HCT116 (cell line): ENCODE results near the gene MMEL1.

Experiments used
- CEBPB ChIP-seq: IDR thresholded peaks from 2 replicates; pipeline ENCODE4 v1.6.1; 2012; ENCODE audit warnings: low read depth
- CTCF ChIP-seq, 3 experiments: fragments of 200-600 bp in 1 of 3; sonication (generic) in 1 of 3; IDR thresholded peaks in 2 of 3; conservative IDR thresholded peaks in 1 of 3; 2 replicates each; pipeline ENCODE4 v1.5.1; 2012 to 2017; ENCODE audit warnings: low read depth in 2 of 3, low read length in 2 of 3, antibody characterized with exemption in 1 of 3, borderline replicate concordance in 1 of 3, control low read depth in 1 of 3, mild to moderate bottlenecking in 1 of 3, mixed read lengths in 1 of 3, mixed run types in 1 of 3, moderate library complexity in 1 of 3; ENCODE audit not compliant: insufficient read depth in 1 of 3
- ELF1 ChIP-seq: IDR thresholded peaks from 2 replicates; pipeline ENCODE4 v1.6.1; 2012; ENCODE audit warnings: low read depth, borderline replicate concordance
- EZH2 ChIP-seq: fragments of 200-600 bp; sonication (generic); IDR thresholded peaks from 2 replicates; pipeline ENCODE4 v1.6.1; 2017; ENCODE audit warnings: antibody characterized with exemption, mixed run types
- JUND ChIP-seq: IDR thresholded peaks from 2 replicates; pipeline ENCODE4 v1.6.1; 2012
- MAX ChIP-seq: IDR thresholded peaks from 2 replicates; pipeline ENCODE4 v1.6.1; 2012
- POLR2A ChIP-seq: IDR thresholded peaks from 2 replicates; pipeline ENCODE4 v1.7.0; 2011; ENCODE audit warnings: borderline replicate concordance; ENCODE audit not compliant: insufficient read depth, insufficient read length; ENCODE audit errors: extremely low read depth
- POLR2AphosphoS5 ChIP-seq: IDR thresholded peaks from 2 replicates; pipeline ENCODE4 v1.6.1; 2011; ENCODE audit warnings: mild to moderate bottlenecking, low read depth, low read length, moderate library complexity
- REST ChIP-seq: IDR thresholded peaks from 2 replicates; pipeline ENCODE4 v1.6.1; 2012; ENCODE audit warnings: low read depth
- SIN3A ChIP-seq: IDR thresholded peaks from 2 replicates; pipeline ENCODE4 v1.6.1; 2012; ENCODE audit warnings: low read depth

- TF ChIP-seq CTCF (IDR thresholded peaks at IDR 0.05 in 2 of 3, conservative IDR thresholded peaks at IDR 0.05 in 1 of 3; ENCODE audit: borderline replicate concordance in 1 of 3, insufficient read depth in 1 of 3, low read depth in 2 of 3, low read length in 2 of 3) (no peak), EZH2 (no peak), POLR2AphosphoS5 (no peak), JUND (no peak), ELF1 (no peak), POLR2A (no peak), REST (no peak), MAX (no peak), CEBPB (no peak), SIN3A (no peak)
Observed at GRCh38 chr1:2636733-2637132, 3.9 kb upstream of the MMEL1 start.
